SKM-1 (cell line): ENCODE results near the gene SGSM2.
A peak's percentile ranks its signal among the peaks of the same experiment; 100 is the strongest.
"Not testable (repeated sequence)": the region's sequence is repeated elsewhere in the genome, so short reads cannot be mapped to it uniquely, and the experiment has no call there.

Source experiments
- DNase-seq: peaks from one replicate; lab custom pipeline; 2025; ENCODE audit not compliant: unreplicated experiment; lab: John Stamatoyannopoulos, UW

SGSM2 gene, protein sequence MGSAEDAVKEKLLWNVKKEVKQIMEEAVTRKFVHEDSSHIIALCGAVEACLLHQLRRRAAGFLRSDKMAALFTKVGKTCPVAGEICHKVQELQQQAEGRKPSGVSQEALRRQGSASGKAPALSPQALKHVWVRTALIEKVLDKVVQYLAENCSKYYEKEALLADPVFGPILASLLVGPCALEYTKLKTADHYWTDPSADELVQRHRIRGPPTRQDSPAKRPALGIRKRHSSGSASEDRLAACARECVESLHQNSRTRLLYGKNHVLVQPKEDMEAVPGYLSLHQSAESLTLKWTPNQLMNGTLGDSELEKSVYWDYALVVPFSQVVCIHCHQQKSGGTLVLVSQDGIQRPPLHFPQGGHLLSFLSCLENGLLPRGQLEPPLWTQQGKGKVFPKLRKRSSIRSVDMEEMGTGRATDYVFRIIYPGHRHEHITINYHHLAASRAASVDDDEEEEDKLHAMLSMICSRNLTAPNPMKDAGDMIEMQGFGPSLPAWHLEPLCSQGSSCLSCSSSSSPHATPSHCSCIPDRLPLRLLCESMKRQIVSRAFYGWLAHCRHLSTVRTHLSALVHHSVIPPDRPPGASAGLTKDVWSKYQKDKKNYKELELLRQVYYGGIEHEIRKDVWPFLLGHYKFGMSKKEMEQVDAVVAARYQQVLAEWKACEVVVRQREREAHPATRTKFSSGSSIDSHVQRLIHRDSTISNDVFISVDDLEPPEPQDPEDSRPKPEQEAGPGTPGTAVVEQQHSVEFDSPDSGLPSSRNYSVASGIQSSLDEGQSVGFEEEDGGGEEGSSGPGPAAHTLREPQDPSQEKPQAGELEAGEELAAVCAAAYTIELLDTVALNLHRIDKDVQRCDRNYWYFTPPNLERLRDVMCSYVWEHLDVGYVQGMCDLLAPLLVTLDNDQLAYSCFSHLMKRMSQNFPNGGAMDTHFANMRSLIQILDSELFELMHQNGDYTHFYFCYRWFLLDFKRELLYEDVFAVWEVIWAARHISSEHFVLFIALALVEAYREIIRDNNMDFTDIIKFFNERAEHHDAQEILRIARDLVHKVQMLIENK

GRCh38 chr17:2336852-2337543 is at the start of gene SGSM2:
Gene SGSM2 (plus strand): TSS chr17:2337501. CDS start chr17:2337689, 188 bp downstream.
- DNase-seq: no peak

DNA sequence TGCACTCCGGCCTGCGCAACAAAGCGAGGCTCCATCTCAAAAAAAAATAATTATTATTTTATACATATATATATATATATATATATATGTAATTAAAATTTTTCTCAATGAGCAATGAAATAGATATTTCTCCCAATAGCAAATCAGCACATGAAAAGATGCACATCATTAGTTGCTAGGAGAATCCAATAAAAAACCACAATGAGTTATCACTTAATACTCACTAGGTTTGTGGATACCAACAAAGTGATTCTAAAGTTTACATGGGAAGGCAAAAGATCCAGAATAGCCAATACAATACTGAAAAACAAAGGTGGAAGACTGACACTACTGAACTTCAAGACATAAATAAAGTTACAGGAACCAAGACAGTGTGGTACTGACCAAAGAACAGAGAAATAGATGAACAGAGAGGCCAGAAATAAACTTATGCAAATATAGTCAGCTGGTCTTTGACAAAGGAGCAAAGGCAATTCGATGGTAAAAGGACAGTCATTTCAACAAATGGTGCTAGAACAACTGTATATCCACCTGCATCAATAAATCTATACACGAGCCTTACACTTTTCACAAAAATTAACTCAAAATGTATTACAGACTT is 47.3 kb upstream of the SGSM2 start:
- DNase-seq: no peak

- DNase-seq: no peak
These were observed 45.2 kb upstream of the SGSM2 start for GRCh38 chr17:2292100-2292499.

- no peak for DNase-seq
These were observed 41.7 kb upstream of the SGSM2 start for GRCh38 chr17:2295575-2295974.

GRCh38 chr17:2297023-2297422 is 40.3 kb upstream of the SGSM2 start:
- DNase-seq: no peak

DNA sequence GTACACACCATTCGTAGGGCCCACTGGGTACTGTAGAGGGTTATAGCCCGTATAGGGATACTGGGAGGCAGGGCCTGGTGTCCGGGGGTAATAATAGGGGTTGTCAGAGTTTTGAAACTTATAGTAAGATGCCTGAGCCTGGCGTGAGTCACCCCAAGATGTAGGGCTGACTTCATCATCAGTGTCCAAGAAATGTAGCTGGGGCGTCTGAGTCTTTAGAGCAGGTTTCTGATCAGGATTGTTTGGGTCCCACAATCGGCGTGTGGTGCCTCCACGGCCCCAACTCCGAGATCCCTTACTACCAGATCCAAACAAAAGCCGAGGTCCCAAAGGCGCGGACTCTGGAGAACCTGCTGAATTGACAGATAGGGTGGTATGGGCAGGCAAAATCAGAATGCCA is 38.2 kb upstream of the SGSM2 start:
- no peak for DNase-seq

GRCh38 chr17:2299756-2300155 is 37.5 kb upstream of the SGSM2 start:
- DNase-seq: no peak

GRCh38 chr17:2302778-2303203 is 34.5 kb upstream of the SGSM2 start:
- no peak for DNase-seq

GRCh38 chr17:2303204-2304188 is 33.8 kb upstream of the SGSM2 start, which contains the start of the genes SMG6 and SRR:
Gene SMG6 (minus strand): TSS chr17:2303785. CDS start chr17:2303720, 65 bp downstream.
Gene SRR (plus strand): TSS chr17:2303950. CDS start chr17:2315561, 11,611 bp downstream.
- DNase-seq: peak; percentile 49

GRCh38 chr17:2304931-2305330 is 32.4 kb upstream of the SGSM2 start:
- no peak for DNase-seq

- DNase-seq: no peak
These were observed 27.8 kb upstream of the SGSM2 start for GRCh38 chr17:2309338-2310154.

- no peak for DNase-seq
These were observed 24.6 kb upstream of the SGSM2 start for GRCh38 chr17:2312736-2313135.

DNA sequence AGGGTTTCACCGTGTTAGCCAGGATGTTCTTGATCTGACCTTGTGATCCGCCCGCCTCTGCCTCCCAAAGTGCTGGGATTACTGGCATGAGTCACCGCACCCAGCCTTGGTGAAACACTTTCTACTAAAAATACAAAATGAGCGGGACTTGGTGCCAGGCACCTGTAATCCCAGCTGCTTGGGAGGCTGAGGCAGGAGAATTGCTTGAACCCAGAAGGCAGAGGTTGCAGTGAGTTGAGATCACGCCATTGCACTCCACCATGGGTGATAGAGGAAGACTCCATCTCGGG is 20.4 kb upstream of the SGSM2 start:
- DNase-seq: not testable (repeated sequence)

- no peak for DNase-seq
These were observed 19.5 kb upstream of the SGSM2 start for GRCh38 chr17:2317796-2318195.

- no peak for DNase-seq
These were observed 18.2 kb upstream of the SGSM2 start for GRCh38 chr17:2319051-2319450.

- DNase-seq: no peak
These were observed 15.9 kb upstream of the SGSM2 start for GRCh38 chr17:2321399-2321798.

GRCh38 chr17:2323629-2324314 is 13.5 kb upstream of the SGSM2 start:
- DNase-seq: no peak

GRCh38 chr17:2331303-2331702 is 6.0 kb upstream of the SGSM2 start:
- no peak for DNase-seq
